Endometrium (tissue), 2 donors: ENCODE results near the gene RBM10.

Experiments used
- FAIRE-seq: peaks from 2 replicates; lab custom pipeline; 2012; peaks lifted over from hg19 to GRCh38; lab: Jason Lieb, UNC
- donor health status: control.
- donor health status: control.

The RBM10 gene

GRCh38 chrX:47197526-47197925 is 52.5 kb downstream of the RBM10 start:
- no peak for FAIRE-seq

GRCh38 chrX:47198026-47198686 is 53.1 kb downstream of the RBM10 start:
- FAIRE-seq: no peak

- FAIRE-seq: no peak
Measured at GRCh38 chrX:47198687-47199080, 53.7 kb downstream of the RBM10 start.

- no peak for FAIRE-seq
Measured at GRCh38 chrX:47199286-47199685, 54.3 kb downstream of the RBM10 start.

- no peak for FAIRE-seq
Measured at GRCh38 chrX:47200385-47201150, 55.5 kb downstream of the RBM10 start.

- FAIRE-seq: no peak
Measured at GRCh38 chrX:47201345-47201944, 56.4 kb downstream of the RBM10 start.

GRCh38 chrX:47202316-47202715 is 57.3 kb downstream of the RBM10 start:
- no peak for FAIRE-seq

GRCh38 chrX:47202877-47203276 is 57.9 kb downstream of the RBM10 start:
- FAIRE-seq: no peak

- no peak for FAIRE-seq
Measured at GRCh38 chrX:47204970-47205369, 59.9 kb downstream of the RBM10 start.

- no peak for FAIRE-seq
Measured at GRCh38 chrX:47206316-47206715, 61.3 kb downstream of the RBM10 start.

GRCh38 chrX:47208108-47208507 is 63.1 kb downstream of the RBM10 start:
- no peak for FAIRE-seq

- no peak for FAIRE-seq
Measured at GRCh38 chrX:47209508-47210238, 64.7 kb downstream of the RBM10 start.

- FAIRE-seq: no peak
Measured at GRCh38 chrX:47210661-47211425, 65.8 kb downstream of the RBM10 start.

GRCh38 chrX:47212381-47213293 is 67.6 kb downstream of the RBM10 start:
- no peak for FAIRE-seq

- FAIRE-seq: no peak
Measured at GRCh38 chrX:47214435-47215077, 69.5 kb downstream of the RBM10 start.

GRCh38 chrX:47215291-47215900 is 70.4 kb downstream of the RBM10 start:
- no peak for FAIRE-seq

GRCh38 chrX:47216393-47216925 is 71.4 kb downstream of the RBM10 start:
- no peak for FAIRE-seq

- no peak for FAIRE-seq
Measured at GRCh38 chrX:47217121-47217851, 72.3 kb downstream of the RBM10 start.

- peak; percentile 99 for FAIRE-seq
Measured at GRCh38 chrX:47217852-47218279, 72.8 kb downstream of the RBM10 start.
